HepG2 (cell line): ENCODE data around the gene SHLD1. TPM values are rescaled to one million over a fixed set of nuclear protein-coding genes. Genes with fewer than 3 reads are reported as not detected.
A peak's percentile ranks its signal among the peaks of the same experiment; 100 is the strongest.

Experiments used
- ARID2 ChIP-seq: sonication (generic); formaldehyde crosslinking; IDR thresholded peaks from 2 replicates; pipeline ENCODE4 v1.8.1; 2022; ENCODE audit warnings: mild to moderate bottlenecking, missing genetic modification reagents, borderline replicate concordance
- BORCS8-MEF2B ChIP-seq: sonication (generic); formaldehyde crosslinking; IDR thresholded peaks from 2 replicates; pipeline ENCODE4 v1.8.0; 2022; ENCODE audit warnings: mild to moderate bottlenecking, missing genetic modification reagents
- EZH2 ChIP-seq: conservative IDR thresholded peaks from 2 replicates; pipeline ENCODE4 v1.6.1; 2012; ENCODE audit warnings: mild to moderate bottlenecking, low read depth, low read length, moderate library complexity
- FOXK1 ChIP-seq: sonication (generic); formaldehyde crosslinking; IDR thresholded peaks from 2 replicates; pipeline ENCODE4 v1.4.0; 2020; ENCODE audit warnings: low read depth, missing genetic modification reagents, borderline replicate concordance
- FOXM1 ChIP-seq: sonication (generic); formaldehyde crosslinking; IDR thresholded peaks from 2 replicates; pipeline ENCODE4 v1.5.0; 2020; ENCODE audit warnings: missing genetic modification reagents
- HES4 ChIP-seq: sonication (generic); formaldehyde crosslinking; IDR thresholded peaks from 2 replicates; pipeline ENCODE4 v1.9.0; 2021; ENCODE audit warnings: mild to moderate bottlenecking, missing genetic modification reagents, borderline replicate concordance
- HNRNPK ChIP-seq: fragments of 200-400 bp; formaldehyde crosslinking; IDR thresholded peaks from 2 replicates; pipeline ENCODE4 v1.6.1; 2018; ENCODE audit warnings: low read length, low read depth, moderate library complexity, mild to moderate bottlenecking; ENCODE audit not compliant: poor library complexity, severe bottlenecking
- MIER2 ChIP-seq: IDR thresholded peaks from 2 replicates; pipeline ENCODE4 v1.6.1; 2016; ENCODE audit warnings: missing biosample characterization, missing genetic modification reagents
- MYC ChIP-seq: sonication (generic); formaldehyde crosslinking; IDR thresholded peaks from 2 replicates; pipeline ENCODE4 v1.9.0; 2021; ENCODE audit warnings: missing genetic modification reagents, borderline replicate concordance
- NCOA5 ChIP-seq: sonication (generic); formaldehyde crosslinking; IDR thresholded peaks from 2 replicates; pipeline ENCODE4 v1.4.0; 2020; ENCODE audit warnings: missing genetic modification reagents
- NFE2L1 ChIP-seq: sonication (generic); formaldehyde crosslinking; IDR thresholded peaks from 2 replicates; pipeline ENCODE4 v1.4.0; 2020; ENCODE audit warnings: missing genetic modification reagents, mild to moderate bottlenecking, borderline replicate concordance
- PHF8 ChIP-seq: sonication (generic); formaldehyde crosslinking; IDR thresholded peaks from 2 replicates; pipeline ENCODE4 v1.5.0; 2020; ENCODE audit warnings: missing genetic modification reagents
- SETDB1 ChIP-seq: sonication (generic); formaldehyde crosslinking; IDR thresholded peaks from 2 replicates; pipeline ENCODE4 v1.5.1; 2020; ENCODE audit warnings: missing genetic modification reagents, mild to moderate bottlenecking, borderline replicate concordance
- SIX1 ChIP-seq: sonication (generic); formaldehyde crosslinking; IDR thresholded peaks from 2 replicates; pipeline ENCODE4 v1.4.0; 2020; ENCODE audit warnings: missing genetic modification reagents, borderline replicate concordance
- SRF ChIP-seq: IDR thresholded peaks from 2 replicates; pipeline ENCODE4 v1.6.1; 2011; ENCODE audit warnings: mild to moderate bottlenecking, low read depth, low read length, moderate library complexity
- SUZ12 ChIP-seq: fragments of 150-350 bp; IDR thresholded peaks from 2 replicates; pipeline ENCODE4 v1.6.1; 2014; ENCODE audit warnings: low read depth, low read length
- ZC3H13 ChIP-seq: sonication (generic); formaldehyde crosslinking; IDR thresholded peaks from 2 replicates; pipeline ENCODE4 v1.8.1; 2023; ENCODE audit warnings: mild to moderate bottlenecking, missing genetic modification reagents, moderate library complexity
- ZFP36 ChIP-seq: fragments of 150-350 bp; IDR thresholded peaks from 2 replicates; pipeline ENCODE4 v1.6.1; 2018; ENCODE audit warnings: borderline replicate concordance, low read length, low read depth; ENCODE audit not compliant: partially characterized antibody
- ZNF484 ChIP-seq: sonication (generic); formaldehyde crosslinking; IDR thresholded peaks from 2 replicates; pipeline ENCODE4 v1.5.1; 2020; ENCODE audit warnings: mild to moderate bottlenecking, low read depth, missing genetic modification reagents, borderline replicate concordance
- ZNF615 ChIP-seq: sonication (generic); formaldehyde crosslinking; IDR thresholded peaks from 2 replicates; pipeline ENCODE4 v1.5.0; 2020; ENCODE audit warnings: mild to moderate bottlenecking, missing genetic modification reagents, borderline replicate concordance
- polyA plus RNA-seq, 8 experiments: library from polyadenylated mRNA; depleted of rRNA in 3 of 8; stranded (reverse) in 7 of 8; unstranded in 1 of 8; fragments of >200 nt; fragmentation: Illumina TruSeq in 4 of 8; extraction: Trizol in 4 of 8; gene quantifications; 2 replicates each; pipeline versions ENCODE4 v1.2.1 to v1.2.3, GENCODE V29; 2011 to 2016; ENCODE audit warnings: low read depth in 4 of 8, missing spikeins in 1 of 8, mixed read lengths in 1 of 8; ENCODE audit not compliant: insufficient read depth in 1 of 8
- total RNA-seq, 5 experiments: library from RNA; depleted of rRNA; stranded (reverse); fragments of >200 nt; fragmentation: Illumina TruSeq; extraction: Trizol; gene quantifications; 2 replicates each; pipeline ENCODE4 v1.2.3, GENCODE V29; 2016; ENCODE audit warnings: low read depth in 1 of 5
- TF ChIP-seq, protein P1 (sequence below): sonication (generic); formaldehyde crosslinking; IDR thresholded peaks from 2 replicates; pipeline ENCODE4 v1.4.0; 2020; ENCODE audit warnings: low read depth, missing genetic modification reagents
- TF ChIP-seq, protein P2 (sequence below): sonication (generic); formaldehyde crosslinking; IDR thresholded peaks from 2 replicates; pipeline ENCODE4 v1.5.0; 2020; ENCODE audit warnings: missing genetic modification reagents
- TF ChIP-seq, protein P3 (sequence below): sonication (generic); formaldehyde crosslinking; IDR thresholded peaks from 2 replicates; pipeline ENCODE4 v1.8.0; 2022; ENCODE audit warnings: mild to moderate bottlenecking, missing genetic modification reagents, moderate library complexity

The SHLD1 gene
- total and polyA plus RNA-seq, 2 of the 13 experiments (the other 11 are each of a cell fraction or from before 2014, with no cell fraction given), result 8.9 to 10.0 TPM

DNA sequence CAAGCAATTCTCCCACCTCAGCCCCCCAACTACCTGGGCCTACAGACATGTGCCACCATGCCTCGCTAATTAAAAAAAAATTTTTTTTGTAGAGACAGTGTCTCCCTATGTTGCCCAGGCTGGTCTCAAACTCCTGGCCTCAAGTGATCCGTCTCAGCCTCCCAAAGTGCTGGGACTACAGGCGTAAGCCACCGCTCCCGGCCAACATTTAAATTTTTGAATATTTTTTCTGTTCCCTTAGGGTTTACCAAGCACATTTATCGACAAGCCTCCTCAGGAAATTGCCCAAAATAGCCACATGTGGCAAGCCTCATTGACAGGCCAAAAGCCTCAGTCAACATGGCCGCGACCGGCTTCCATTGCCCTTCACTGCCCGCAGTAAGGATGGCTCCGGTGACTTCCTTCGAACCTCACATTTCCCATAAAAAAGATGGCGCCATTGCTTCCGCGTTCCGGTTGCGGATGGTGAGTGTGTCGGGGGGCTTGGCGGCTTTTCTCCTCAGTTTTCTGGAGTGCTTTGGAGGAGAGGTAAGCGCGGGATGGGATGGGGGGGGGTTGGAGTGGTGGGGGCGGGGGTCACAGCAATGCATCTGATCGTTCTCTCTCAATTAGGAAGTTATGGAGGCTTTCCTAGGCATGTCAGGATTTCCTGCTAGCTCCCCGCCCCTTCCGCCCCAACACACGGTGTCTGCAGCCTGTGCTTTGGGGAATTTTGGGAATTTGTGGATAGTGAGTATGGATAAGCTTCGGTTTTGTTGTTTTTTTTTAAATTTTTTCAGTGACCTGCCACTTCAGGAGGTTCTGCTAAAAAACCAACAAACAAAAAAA, at the start of gene SHLD1 (continued):
- peak; percentile 78; the same call in 1 of the 2 replicates for TF ChIP-seq FOXK1
- TF ChIP-seq ARID2 (CRISPR knock-in tag), result no peak
- no peak for TF ChIP-seq ZC3H13 (CRISPR knock-in tag)
- no peak for TF ChIP-seq SIX1 (CRISPR knock-in tag)
- TF ChIP-seq HNRNPK, result peak; percentile 29
- 0 out of 2 replicates have a peak, but pooled peaks have one; percentile 41 for TF ChIP-seq HES4 (CRISPR knock-in tag)
- TF ChIP-seq, protein P1, sequence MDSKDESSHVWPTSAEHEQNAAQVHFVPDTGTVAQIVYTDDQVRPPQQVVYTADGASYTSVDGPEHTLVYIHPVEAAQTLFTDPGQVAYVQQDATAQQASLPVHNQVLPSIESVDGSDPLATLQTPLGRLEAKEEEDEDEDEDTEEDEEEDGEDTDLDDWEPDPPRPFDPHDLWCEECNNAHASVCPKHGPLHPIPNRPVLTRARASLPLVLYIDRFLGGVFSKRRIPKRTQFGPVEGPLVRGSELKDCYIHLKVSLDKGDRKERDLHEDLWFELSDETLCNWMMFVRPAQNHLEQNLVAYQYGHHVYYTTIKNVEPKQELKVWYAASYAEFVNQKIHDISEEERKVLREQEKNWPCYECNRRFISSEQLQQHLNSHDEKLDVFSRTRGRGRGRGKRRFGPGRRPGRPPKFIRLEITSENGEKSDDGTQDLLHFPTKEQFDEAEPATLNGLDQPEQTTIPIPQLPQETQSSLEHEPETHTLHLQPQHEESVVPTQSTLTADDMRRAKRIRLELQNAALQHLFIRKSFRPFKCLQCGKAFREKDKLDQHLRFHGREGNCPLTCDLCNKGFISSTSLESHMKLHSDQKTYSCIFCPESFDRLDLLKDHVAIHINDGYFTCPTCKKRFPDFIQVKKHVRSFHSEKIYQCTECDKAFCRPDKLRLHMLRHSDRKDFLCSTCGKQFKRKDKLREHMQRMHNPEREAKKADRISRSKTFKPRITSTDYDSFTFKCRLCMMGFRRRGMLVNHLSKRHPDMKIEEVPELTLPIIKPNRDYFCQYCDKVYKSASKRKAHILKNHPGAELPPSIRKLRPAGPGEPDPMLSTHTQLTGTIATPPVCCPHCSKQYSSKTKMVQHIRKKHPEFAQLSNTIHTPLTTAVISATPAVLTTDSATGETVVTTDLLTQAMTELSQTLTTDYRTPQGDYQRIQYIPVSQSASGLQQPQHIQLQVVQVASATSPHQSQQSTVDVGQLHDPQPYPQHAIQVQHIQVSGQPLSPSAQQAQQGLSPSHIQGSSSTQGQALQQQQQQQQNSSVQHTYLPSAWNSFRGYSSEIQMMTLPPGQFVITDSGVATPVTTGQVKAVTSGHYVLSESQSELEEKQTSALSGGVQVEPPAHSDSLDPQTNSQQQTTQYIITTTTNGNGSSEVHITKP, result peak; percentile 61
- TF ChIP-seq MIER2, result peak; percentile 62; the same call in 1 of the 2 replicates
- TF ChIP-seq SRF, result peak; percentile 64; the same call in 1 of the 2 replicates
- no peak for TF ChIP-seq ZFP36
- no peak for TF ChIP-seq NCOA5 (CRISPR knock-in tag)
- 0 out of 2 replicates have a peak, but pooled peaks have one; percentile 50 for TF ChIP-seq BORCS8-MEF2B (CRISPR knock-in tag)
- 0 out of 2 replicates have a peak, but pooled peaks have one; percentile 14 for TF ChIP-seq SUZ12
- TF ChIP-seq, protein P2, sequence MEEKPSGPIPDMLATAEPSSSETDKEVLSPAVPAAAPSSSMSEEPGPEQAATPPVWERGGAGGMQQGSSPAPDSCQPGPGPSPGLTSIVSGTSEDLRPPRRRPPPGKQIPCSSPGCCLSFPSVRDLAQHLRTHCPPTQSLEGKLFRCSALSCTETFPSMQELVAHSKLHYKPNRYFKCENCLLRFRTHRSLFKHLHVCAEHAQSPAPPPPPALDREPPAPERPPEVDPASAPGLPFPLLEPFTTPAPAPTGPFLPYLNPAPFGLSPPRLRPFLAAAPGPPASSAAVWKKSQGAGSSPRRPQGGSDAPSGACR (CRISPR knock-in tag), result no peak; the same call in 1 of the 2 replicates
- no peak; the same call in 1 of the 2 replicates for TF ChIP-seq ZNF615
- 0 out of 2 replicates have a peak, but pooled peaks have one; percentile 54 for TF ChIP-seq SETDB1 (CRISPR knock-in tag)
- peak; percentile 62 for TF ChIP-seq PHF8 (CRISPR knock-in tag)
- no peak for TF ChIP-seq NFE2L1
- TF ChIP-seq, protein P3, sequence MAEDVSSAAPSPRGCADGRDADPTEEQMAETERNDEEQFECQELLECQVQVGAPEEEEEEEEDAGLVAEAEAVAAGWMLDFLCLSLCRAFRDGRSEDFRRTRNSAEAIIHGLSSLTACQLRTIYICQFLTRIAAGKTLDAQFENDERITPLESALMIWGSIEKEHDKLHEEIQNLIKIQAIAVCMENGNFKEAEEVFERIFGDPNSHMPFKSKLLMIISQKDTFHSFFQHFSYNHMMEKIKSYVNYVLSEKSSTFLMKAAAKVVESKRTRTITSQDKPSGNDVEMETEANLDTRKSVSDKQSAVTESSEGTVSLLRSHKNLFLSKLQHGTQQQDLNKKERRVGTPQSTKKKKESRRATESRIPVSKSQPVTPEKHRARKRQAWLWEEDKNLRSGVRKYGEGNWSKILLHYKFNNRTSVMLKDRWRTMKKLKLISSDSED (CRISPR knock-in tag), result no peak
- TF ChIP-seq EZH2, result no peak
- no peak for TF ChIP-seq FOXM1
- no peak for TF ChIP-seq ZNF484
- peak; percentile 73; the same call in 1 of the 2 replicates for TF ChIP-seq MYC (CRISPR knock-in tag)
